Tibial artery (tissue), 4 donors: ENCODE data around the gene PNPLA1.

Source experiments
- DNase-seq, 2 donors: peaks; one replicate each; pipeline ENCODE4 v3.0.0-alpha.2; 2019
- H3K27ac ChIP-seq, 2 donors: fragments of 200-600 bp; sonication (generic) in 1 of 2; 1 replicate in 1 of 2; 2 replicates in 1 of 2; pipeline ENCODE4 v1.5.1; 2018 to 2019; ENCODE audit warnings: mild to moderate bottlenecking in 1 of 2
- H3K27me3 ChIP-seq, 2 donors: fragments of 200-600 bp; sonication (generic) in 1 of 2; one replicate each; pipeline versions ENCODE4 v1.5.1 to v1.6.0; 2016 to 2019
- H3K36me3 ChIP-seq, 3 donors: fragments of 200-600 bp; sonication (generic) in 2 of 3; one replicate each; pipeline ENCODE4 v1.5.1; 2016 to 2019; ENCODE audit warnings: mild to moderate bottlenecking in 2 of 3
- H3K4me1 ChIP-seq, 4 donors: fragments of 200-600 bp; sonication (generic) in 2 of 4; 1 replicate in 3 of 4; 2 replicates in 1 of 4; pipeline ENCODE4 v1.5.1; 2016 to 2019
- H3K4me3 ChIP-seq, 2 donors: fragments of 200-600 bp; sonication (generic) in 1 of 2; 1 replicate in 1 of 2; 2 replicates in 1 of 2; pipeline ENCODE4 v1.5.1; 2018 to 2019; ENCODE audit warnings: mild to moderate bottlenecking in 2 of 2
- H3K9me3 ChIP-seq, 3 donors: fragments of 200-600 bp; sonication (generic) in 1 of 3; one replicate each; pipeline ENCODE4 v1.5.1; 2016 to 2019
- intact Hi-C: fragments of 100-400 bp; cut with DNase I; formaldehyde crosslinking; loops from one replicate; pipeline ENCODE4 v1.15.0; 2023; ENCODE audit warnings: low total_unique reads
- TF ChIP-seq, protein P1 (sequence below), 2 experiments: fragments of 200-600 bp in 1 of 2; fragments of 450-650 bp in 1 of 2; IDR thresholded peaks; one replicate each; pipeline ENCODE4 v1.5.1; 2017 to 2019; ENCODE audit warnings: antibody characterized with exemption in 2 of 2, mild to moderate bottlenecking in 1 of 2, moderate library complexity in 1 of 2

The PNPLA1 gene

GRCh38 chr6:36318690-36319435, 49.0 kb downstream of the PNPLA1 start:
- TF ChIP-seq, protein P1, sequence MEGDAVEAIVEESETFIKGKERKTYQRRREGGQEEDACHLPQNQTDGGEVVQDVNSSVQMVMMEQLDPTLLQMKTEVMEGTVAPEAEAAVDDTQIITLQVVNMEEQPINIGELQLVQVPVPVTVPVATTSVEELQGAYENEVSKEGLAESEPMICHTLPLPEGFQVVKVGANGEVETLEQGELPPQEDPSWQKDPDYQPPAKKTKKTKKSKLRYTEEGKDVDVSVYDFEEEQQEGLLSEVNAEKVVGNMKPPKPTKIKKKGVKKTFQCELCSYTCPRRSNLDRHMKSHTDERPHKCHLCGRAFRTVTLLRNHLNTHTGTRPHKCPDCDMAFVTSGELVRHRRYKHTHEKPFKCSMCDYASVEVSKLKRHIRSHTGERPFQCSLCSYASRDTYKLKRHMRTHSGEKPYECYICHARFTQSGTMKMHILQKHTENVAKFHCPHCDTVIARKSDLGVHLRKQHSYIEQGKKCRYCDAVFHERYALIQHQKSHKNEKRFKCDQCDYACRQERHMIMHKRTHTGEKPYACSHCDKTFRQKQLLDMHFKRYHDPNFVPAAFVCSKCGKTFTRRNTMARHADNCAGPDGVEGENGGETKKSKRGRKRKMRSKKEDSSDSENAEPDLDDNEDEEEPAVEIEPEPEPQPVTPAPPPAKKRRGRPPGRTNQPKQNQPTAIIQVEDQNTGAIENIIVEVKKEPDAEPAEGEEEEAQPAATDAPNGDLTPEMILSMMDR (IDR thresholded peaks at IDR 0.05) = no peak
- Histone ChIP-seq H3K27me3 (peaks cover 0 to 7% of the 10 kb centered on the region in 2 donors), H3K4me1 (no peaks in the 10 kb centered on the region), H3K9me3 (no peaks in the 10 kb centered on the region), H3K27ac (no peak overlapping the region), H3K4me3 (no peak overlapping the region), H3K36me3 (no peaks in the 10 kb centered on the region)
- DNase-seq = no peak
- intact Hi-C loops = no loop called here

GRCh38 chr6:36319436-36319762, 49.5 kb downstream of the PNPLA1 start:
- no peaks in the 10 kb centered on the region for H3K9me3 ChIP-seq
- no peaks in the 10 kb centered on the region for H3K4me1 ChIP-seq
- H3K4me3 ChIP-seq = no peak overlapping the region
- intact Hi-C loops = no loop called here
- H3K27ac ChIP-seq = no peak overlapping the region
- H3K27me3 ChIP-seq = peaks cover 0 to 7% of the 10 kb centered on the region in 2 donors
- TF ChIP-seq, protein P1 (IDR thresholded peaks at IDR 0.05) = no peak
- no peaks in the 10 kb centered on the region for H3K36me3 ChIP-seq
- DNase-seq = no peak

GRCh38 chr6:36319821-36320220, 50.0 kb downstream of the PNPLA1 start:
- peaks cover 0 to 7% of the 10 kb centered on the region in 2 donors for H3K27me3 ChIP-seq
- H3K9me3 ChIP-seq = no peaks in the 10 kb centered on the region
- H3K27ac ChIP-seq = no peak overlapping the region
- H3K4me1 ChIP-seq = no peaks in the 10 kb centered on the region
- DNase-seq = no peak
- H3K36me3 ChIP-seq = no peaks in the 10 kb centered on the region
- intact Hi-C loops = no loop called here
- no peak overlapping the region for H3K4me3 ChIP-seq
- TF ChIP-seq, protein P1 (IDR thresholded peaks at IDR 0.05) = no peak

GRCh38 chr6:36320475-36320874, 50.6 kb downstream of the PNPLA1 start:
- intact Hi-C loops = no loop called here
- Histone ChIP-seq H3K36me3 (no peaks in the 10 kb centered on the region), H3K27ac (no peak overlapping the region), H3K9me3 (no peaks in the 10 kb centered on the region), H3K4me1 (no peaks in the 10 kb centered on the region), H3K4me3 (no peak overlapping the region), H3K27me3 (peaks cover 0 to 7% of the 10 kb centered on the region in 2 donors)
- TF ChIP-seq, protein P1 (IDR thresholded peaks at IDR 0.05) = no peak
- DNase-seq = no peak

DNA sequence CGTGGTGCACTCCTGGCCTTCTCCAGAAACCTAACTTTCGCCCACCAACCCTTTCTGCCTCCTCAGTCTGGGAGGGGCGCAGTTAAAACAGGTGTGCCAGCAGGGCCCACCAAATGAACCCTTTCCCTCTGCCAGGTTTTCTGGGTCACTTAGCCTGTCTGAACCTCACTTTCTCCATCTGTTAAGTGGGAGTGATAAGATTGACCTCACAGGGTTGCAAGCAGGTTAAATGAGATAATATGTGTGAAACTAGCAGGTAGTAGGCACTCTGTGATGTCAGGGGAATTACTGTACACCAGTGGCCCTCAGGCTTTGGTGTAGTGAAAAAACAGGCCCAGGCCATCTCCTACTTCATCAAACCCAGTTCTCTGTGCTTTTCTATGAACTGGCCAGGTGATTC, 52.7 kb downstream of the PNPLA1 start:
- TF ChIP-seq, protein P1 (IDR thresholded peaks at IDR 0.05) = no peak
- H3K27me3 ChIP-seq = peaks cover 0 to 12% of the 10 kb centered on the region in 2 donors
- DNase-seq = no peak
- H3K4me3 ChIP-seq = no peak overlapping the region
- H3K36me3 ChIP-seq = no peaks in the 10 kb centered on the region
- intact Hi-C loops = no loop called here
- H3K9me3 ChIP-seq = no peaks in the 10 kb centered on the region
- H3K27ac ChIP-seq = no peak overlapping the region
- H3K4me1 ChIP-seq = no peaks in the 10 kb centered on the region
